Lower lobe of right lung (tissue), 2 donors: Measurements from ENCODE around the gene SLC39A11. TPM values are rescaled to one million over a fixed set of nuclear protein-coding genes. Genes with fewer than 3 reads are reported as not detected.
"Not testable (repeated sequence)": the region's sequence is repeated elsewhere in the genome, so short reads cannot be mapped to it uniquely, and the experiment has no call there.

Experiments used
- ATAC-seq, 2 donors: fragments of 200-7000 bp; cut with Tn5 transposase; one replicate each; pipeline ENCODE4 v1.9.1; 2020 to 2022; ENCODE audit warnings: mild to moderate bottlenecking in 2 of 2, moderate library complexity in 2 of 2
- DNase-seq: peaks from one replicate; pipeline ENCODE4 v3.0.0-alpha.2; 2020
- H3K27ac ChIP-seq: fragments of 200-600 bp; one replicate; pipeline ENCODE4 v1.8.0; 2022
- H3K27me3 ChIP-seq: fragments of 200-600 bp; one replicate; pipeline ENCODE4 v1.8.0; 2022; ENCODE audit warnings: low read depth
- H3K36me3 ChIP-seq: fragments of 200-600 bp; one replicate; pipeline ENCODE4 v1.8.0; 2022; ENCODE audit warnings: mild to moderate bottlenecking
- H3K4me1 ChIP-seq: fragments of 200-600 bp; one replicate; pipeline ENCODE4 v1.8.0; 2022
- H3K4me3 ChIP-seq: fragments of 200-600 bp; one replicate; pipeline ENCODE4 v1.8.0; 2022; ENCODE audit warnings: mild to moderate bottlenecking
- H3K9me3 ChIP-seq: fragments of 200-600 bp; one replicate; pipeline ENCODE4 v1.8.0; 2022
- intact Hi-C: fragments of 100-400 bp; cut with DNase I; formaldehyde crosslinking; loops from one replicate; pipeline ENCODE4 v1.11.0; 2022
- total RNA-seq: library from RNA; stranded (reverse); fragmentation: NEBNext Ultra II Directional; extraction: Animal tissue kit (Norgen Biotek cat#: 25700); gene quantifications from one replicate; pipeline ENCODE4 v1.2.1, GENCODE V29; 2021
- TF ChIP-seq, protein P1 (sequence below): fragments of 200-600 bp; IDR thresholded peaks from one replicate; pipeline ENCODE4 v1.8.0; 2022; ENCODE audit warnings: antibody characterized with exemption, mild to moderate bottlenecking
- donor health status: DM: no; HTN: yes; CAD: no; lungs with severe emphysema.

Gene SLC39A11
- total RNA-seq, 1 donor from 2014 or later: 39.7 TPM

DNA sequence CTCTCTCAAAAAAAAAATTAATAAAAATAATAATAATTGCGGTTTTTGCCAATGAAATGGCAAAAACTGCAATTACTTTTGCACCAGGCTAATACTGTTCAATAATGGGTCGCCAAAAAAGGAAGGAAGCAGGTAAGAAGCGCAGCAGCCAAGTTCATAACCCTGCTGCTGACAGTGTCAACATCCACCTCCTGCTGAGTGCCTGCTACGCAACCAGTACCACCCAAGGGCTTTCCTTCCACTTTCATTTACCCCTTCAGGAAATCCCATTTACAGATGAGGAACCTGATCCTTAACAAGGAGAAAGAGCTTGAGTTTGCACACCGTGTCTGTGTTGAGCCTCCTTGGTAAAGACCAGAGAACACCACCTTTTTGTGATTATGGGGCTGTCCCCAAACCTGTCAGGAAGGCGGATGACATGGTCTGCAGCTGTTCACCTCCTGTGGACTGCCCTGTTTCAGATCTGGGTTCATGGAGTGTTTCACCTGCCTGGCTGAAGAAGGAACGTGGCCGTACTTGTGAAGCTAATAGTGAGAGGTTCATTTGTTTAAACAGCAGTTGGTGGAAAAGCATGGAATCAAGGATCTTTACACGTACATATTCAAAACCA is 378.0 kb downstream of the SLC39A11 start:
- Histone ChIP-seq H3K36me3 (no peaks in the 10 kb centered on the region), H3K9me3 (no peaks in the 10 kb centered on the region), H3K4me1 (peaks cover 5% of the 10 kb centered on the region), H3K27ac (no peak overlapping the region), H3K27me3 (no peaks in the 10 kb centered on the region), H3K4me3 (no peak overlapping the region)
- ATAC-seq (no peak), DNase-seq (no peak)
- TF ChIP-seq, protein P1, sequence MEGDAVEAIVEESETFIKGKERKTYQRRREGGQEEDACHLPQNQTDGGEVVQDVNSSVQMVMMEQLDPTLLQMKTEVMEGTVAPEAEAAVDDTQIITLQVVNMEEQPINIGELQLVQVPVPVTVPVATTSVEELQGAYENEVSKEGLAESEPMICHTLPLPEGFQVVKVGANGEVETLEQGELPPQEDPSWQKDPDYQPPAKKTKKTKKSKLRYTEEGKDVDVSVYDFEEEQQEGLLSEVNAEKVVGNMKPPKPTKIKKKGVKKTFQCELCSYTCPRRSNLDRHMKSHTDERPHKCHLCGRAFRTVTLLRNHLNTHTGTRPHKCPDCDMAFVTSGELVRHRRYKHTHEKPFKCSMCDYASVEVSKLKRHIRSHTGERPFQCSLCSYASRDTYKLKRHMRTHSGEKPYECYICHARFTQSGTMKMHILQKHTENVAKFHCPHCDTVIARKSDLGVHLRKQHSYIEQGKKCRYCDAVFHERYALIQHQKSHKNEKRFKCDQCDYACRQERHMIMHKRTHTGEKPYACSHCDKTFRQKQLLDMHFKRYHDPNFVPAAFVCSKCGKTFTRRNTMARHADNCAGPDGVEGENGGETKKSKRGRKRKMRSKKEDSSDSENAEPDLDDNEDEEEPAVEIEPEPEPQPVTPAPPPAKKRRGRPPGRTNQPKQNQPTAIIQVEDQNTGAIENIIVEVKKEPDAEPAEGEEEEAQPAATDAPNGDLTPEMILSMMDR: no peak
- intact Hi-C loops: no loop called here

DNA sequence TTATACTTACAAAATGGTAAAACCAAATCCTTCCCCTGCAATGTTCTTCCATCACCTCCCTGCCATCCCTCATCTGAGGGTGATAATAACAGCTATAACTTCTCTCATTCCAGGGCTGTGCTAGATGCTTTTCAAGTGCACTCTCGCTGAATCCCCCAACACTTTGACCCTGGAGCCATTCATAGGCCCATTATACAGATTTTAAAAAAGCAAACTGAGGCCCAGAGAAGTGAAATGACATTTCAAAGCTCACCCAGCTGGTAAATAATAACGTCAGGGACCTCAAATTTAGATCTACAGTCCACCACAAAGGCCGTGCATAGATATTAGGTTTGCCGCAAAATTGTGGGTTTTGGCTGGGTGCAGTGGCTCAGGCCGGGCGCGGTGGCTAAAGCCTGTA is 378.8 kb downstream of the SLC39A11 start:
- intact Hi-C loops: no loop called here
- no peaks in the 10 kb centered on the region for H3K4me1 ChIP-seq

DNA sequence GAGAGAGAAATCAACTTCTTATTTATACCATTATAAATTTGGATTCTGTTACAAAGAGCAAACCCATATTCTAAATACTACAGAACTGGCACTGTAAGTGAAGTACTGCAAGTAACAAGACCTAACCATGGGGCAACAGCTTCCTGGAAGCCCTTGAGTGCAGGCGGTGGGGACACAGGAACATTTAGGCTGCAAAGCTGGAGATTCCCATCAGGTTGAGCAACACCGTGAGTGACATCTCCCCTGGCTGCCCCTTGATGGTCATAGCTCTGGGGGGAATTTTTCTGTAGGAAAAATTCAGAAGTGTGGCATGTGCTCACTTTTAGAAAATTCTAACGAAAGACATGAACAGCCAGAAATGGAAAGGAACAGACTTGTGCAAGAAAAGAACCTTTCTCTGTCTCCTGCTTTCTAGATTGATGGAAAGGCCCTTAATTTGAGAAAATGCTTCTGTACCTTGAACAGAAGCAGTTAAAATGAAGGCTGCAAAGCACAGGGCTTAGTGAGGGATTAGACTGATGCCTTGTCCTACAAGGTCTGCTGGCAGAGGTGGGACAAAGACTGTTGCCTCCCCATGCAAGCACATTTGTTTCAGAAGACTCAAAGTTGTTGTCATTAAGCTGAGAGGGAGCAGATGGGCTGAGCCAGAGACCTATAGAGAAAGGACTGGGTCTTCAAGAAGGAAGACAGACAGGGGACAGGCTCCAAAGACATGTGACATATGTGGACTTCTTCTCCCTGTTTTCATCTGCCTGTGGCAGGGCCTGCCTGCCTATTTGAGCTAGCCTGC is 380.8 kb downstream of the SLC39A11 start:
- H3K4me3 ChIP-seq: no peak overlapping the region
- H3K4me1 ChIP-seq: no peaks in the 10 kb centered on the region
- DNase-seq: no peak
- ATAC-seq: no peak
- intact Hi-C loops: no loop called here
- no peaks in the 10 kb centered on the region for H3K27me3 ChIP-seq
- TF ChIP-seq, protein P1: no peak
- no peaks in the 10 kb centered on the region for H3K36me3 ChIP-seq
- no peaks in the 10 kb centered on the region for H3K9me3 ChIP-seq
- no peak overlapping the region for H3K27ac ChIP-seq

More for the DNA sequence above, 378.8 kb downstream of the SLC39A11 start:
- no peak overlapping the region for H3K27ac ChIP-seq
- TF ChIP-seq, protein P1: no peak
- DNase-seq (no peak), ATAC-seq (no peak)
- no peaks in the 10 kb centered on the region for H3K36me3 ChIP-seq
- H3K4me3 ChIP-seq: no peak overlapping the region
- H3K9me3 ChIP-seq: no peaks in the 10 kb centered on the region
- no peaks in the 10 kb centered on the region for H3K27me3 ChIP-seq

DNA sequence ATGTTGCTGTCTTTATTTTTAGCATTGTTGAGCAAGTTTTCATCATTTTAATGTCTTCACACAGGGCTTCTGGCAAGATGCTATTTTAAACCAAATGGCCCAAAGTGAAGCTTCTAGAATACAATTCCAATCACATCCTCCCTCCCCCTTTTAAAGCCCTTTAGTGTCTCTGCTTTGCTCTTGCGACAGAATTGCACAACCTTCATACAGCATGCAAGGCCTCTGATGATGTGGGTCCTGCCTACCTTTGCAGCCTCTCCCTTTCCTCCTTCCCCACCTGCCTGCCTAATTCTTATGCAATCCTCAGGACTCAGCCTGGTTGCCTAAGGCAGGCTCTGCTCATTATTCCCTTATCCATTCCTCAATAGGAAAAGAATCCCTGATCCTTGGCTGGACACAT is 381.7 kb downstream of the SLC39A11 start:
- Histone ChIP-seq H3K27ac (no peak overlapping the region), H3K36me3 (no peaks in the 10 kb centered on the region), H3K9me3 (no peaks in the 10 kb centered on the region), H3K4me1 (no peaks in the 10 kb centered on the region), H3K4me3 (no peak overlapping the region), H3K27me3 (no peaks in the 10 kb centered on the region)
- intact Hi-C loops: no loop called here
- DNase-seq: no peak
- peak; percentile 40 to 52 for ATAC-seq
- TF ChIP-seq, protein P1: no peak

DNA sequence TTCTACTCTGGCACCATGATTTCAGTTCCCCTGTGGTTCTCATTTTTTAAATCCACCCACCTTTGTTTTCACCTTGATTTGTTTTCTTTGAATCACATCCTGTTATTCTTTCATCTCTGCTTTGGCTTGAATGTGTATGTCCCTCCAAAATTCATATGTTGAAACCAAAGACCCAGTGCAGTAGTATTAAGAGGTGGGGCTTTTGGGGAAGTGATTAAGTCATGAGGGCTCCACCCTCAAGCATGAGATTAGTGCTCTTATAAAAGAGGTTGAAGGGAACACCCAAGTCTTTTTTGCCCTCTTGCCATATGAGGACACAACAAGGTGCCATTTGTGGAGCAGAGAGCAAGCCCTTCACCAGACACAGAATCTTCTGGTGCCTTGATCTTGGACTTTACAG is 382.3 kb downstream of the SLC39A11 start:
- DNase-seq (no peak), ATAC-seq (no peak)
- H3K4me1 ChIP-seq: no peaks in the 10 kb centered on the region
- no peaks in the 10 kb centered on the region for H3K36me3 ChIP-seq
- TF ChIP-seq, protein P1: no peak
- intact Hi-C loops: no loop called here
- no peak overlapping the region for H3K27ac ChIP-seq
- no peaks in the 10 kb centered on the region for H3K9me3 ChIP-seq
- no peak overlapping the region for H3K4me3 ChIP-seq
- no peaks in the 10 kb centered on the region for H3K27me3 ChIP-seq

DNA sequence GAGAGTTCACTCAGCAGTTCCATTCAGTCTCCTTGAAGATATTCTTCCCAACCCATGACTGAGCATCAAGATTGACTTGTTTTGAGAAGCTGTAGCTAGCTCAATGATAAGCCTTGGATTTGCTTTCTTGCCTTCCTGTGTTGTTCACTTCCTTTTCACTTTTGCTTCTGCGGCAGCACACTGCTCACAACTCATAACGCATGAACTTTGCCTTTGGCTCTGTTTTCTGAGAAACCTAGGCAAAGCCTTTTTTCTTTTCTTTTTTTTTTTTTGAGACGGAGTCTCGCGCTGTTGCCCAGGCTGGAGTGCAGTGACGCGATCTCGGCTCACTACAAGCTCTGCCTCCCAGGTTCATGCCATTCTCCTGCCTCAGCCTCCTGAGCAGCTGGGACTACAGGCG is 383.8 kb downstream of the SLC39A11 start:
- H3K4me3 ChIP-seq, intact Hi-C loops, H3K9me3 ChIP-seq, ATAC-seq, H3K27me3 ChIP-seq, DNase-seq, H3K4me1 ChIP-seq, H3K27ac ChIP-seq, H3K36me3 ChIP-seq: not testable (repeated sequence)
